Ishikawa (cell line): ENCODE results near the gene CIAO3.

Source experiments
- CEBPB ChIP-seq: IDR thresholded peaks from 2 replicates; pipeline ENCODE4 v1.6.1; 2012
- CREB1 ChIP-seq: IDR thresholded peaks from 2 replicates; pipeline ENCODE4 v1.6.1; 2012; ENCODE audit warnings: low read depth
- EP300 ChIP-seq: IDR thresholded peaks from 2 replicates; pipeline ENCODE4 v1.6.1; 2012; ENCODE audit warnings: borderline replicate concordance
- FOXM1 ChIP-seq: IDR thresholded peaks from 2 replicates; pipeline ENCODE4 v1.6.1; 2012; ENCODE audit warnings: low read depth, borderline replicate concordance
- MAX ChIP-seq: IDR thresholded peaks from 2 replicates; pipeline ENCODE4 v1.6.1; 2012
- NFIC ChIP-seq: IDR thresholded peaks from 2 replicates; pipeline ENCODE4 v1.6.1; 2012
- RAD21 ChIP-seq: IDR thresholded peaks from 2 replicates; pipeline ENCODE4 v1.6.1; 2012; ENCODE audit warnings: low read depth
- REST ChIP-seq: IDR thresholded peaks from 2 replicates; pipeline ENCODE4 v1.6.1; 2012; ENCODE audit warnings: low read depth, mild to moderate bottlenecking
- TAF1 ChIP-seq: IDR thresholded peaks from 2 replicates; pipeline ENCODE4 v1.6.1; 2012; ENCODE audit warnings: low read depth, mild to moderate bottlenecking
- TCF12 ChIP-seq: IDR thresholded peaks from 2 replicates; pipeline ENCODE4 v1.6.1; 2012; ENCODE audit warnings: low read depth
- YY1 ChIP-seq: IDR thresholded peaks from 2 replicates; pipeline ENCODE4 v1.6.1; 2012; ENCODE audit warnings: low read depth

- TF ChIP-seq CREB1 (no peak), MAX (no peak), NFIC (peak; percentile 60), EP300 (no peak), RAD21 (no peak), CEBPB (no peak), FOXM1 (no peak), REST (no peak), TCF12 (no peak), TAF1 (no peak), YY1 (no peak)
Observed at GRCh38 chr16:681746-682427, 58.9 kb downstream of the CIAO3 start.
